ENCODE results near the gene GAL3ST3. TPM values are rescaled to one million over a fixed set of nuclear protein-coding genes. Genes with fewer than 3 reads are reported as not detected.

GAL3ST3 gene
- total and polyA plus RNA-seq, 2 donors = 0.42 TPM; not detected in 1

GRCh38 chr11:66020618-66021357, 28.2 kb downstream of the GAL3ST3 start:
- no peak overlapping the region for H3K27ac ChIP-seq (ENCODE audit: low read depth)
- H3K36me3 ChIP-seq (ENCODE audit: insufficient read depth) = no peaks in the 10 kb centered on the region
- WGBS = 81% methylated on average over 25 of the region's 25 CpGs
- no peak for DNase-seq (ENCODE audit: extremely low spot score)
- no peaks in the 10 kb centered on the region for H3K4me1 ChIP-seq (ENCODE audit: insufficient read depth)
- no peak overlapping the region for H3K4me3 ChIP-seq (ENCODE audit: low read depth, low read length)

DNA sequence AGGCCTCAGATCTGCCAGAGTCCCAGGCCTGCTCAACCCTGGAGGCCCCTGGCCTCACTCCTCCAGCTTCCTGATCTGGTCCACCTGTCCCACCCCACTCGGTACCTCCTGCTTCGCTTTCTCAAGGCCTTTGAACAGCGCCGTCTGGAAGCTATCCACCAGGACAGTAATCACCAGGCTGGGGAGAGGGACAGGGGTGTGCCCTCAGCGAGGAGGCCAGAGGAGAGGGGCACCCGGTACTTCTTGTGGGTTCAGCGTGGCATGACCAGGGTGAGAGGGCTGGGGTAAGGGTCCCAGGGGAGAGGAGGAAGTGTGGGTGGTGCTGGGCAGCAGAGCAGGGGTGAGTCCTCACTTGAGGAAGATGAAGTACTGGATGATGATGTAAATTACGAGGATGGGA, 28.7 kb downstream of the GAL3ST3 start:
- Histone ChIP-seq H3K27ac (ENCODE audit: low read depth) (no peak overlapping the region), H3K4me1 (ENCODE audit: insufficient read depth) (no peaks in the 10 kb centered on the region), H3K36me3 (ENCODE audit: insufficient read depth) (no peaks in the 10 kb centered on the region), H3K4me3 (ENCODE audit: low read depth, low read length) (no peak overlapping the region)
- WGBS = 69% methylated on average over 8 of the region's 8 CpGs
- DNase-seq (ENCODE audit: extremely low spot score) = no peak

DNA sequence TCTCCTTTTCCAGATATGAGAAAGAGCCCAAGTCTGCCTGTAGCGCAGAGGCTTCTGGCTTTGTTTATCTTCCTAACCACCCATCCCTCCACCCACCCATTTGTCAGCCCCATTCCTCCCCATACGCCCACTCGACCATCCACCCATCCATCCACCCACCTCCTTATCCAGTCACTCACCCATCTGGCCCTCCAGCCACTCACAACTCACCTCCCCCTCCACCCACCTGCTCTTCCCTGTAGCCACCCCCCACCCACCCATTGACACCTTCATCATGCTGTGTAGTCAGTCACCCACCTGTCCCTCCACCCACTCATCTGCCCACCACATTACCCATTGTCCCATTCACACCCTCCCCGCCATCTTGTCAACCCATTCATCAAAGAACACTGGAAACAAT, 31.6 kb downstream of the GAL3ST3 start:
- Histone ChIP-seq H3K4me3 (ENCODE audit: low read depth, low read length) (no peak overlapping the region), H3K36me3 (ENCODE audit: insufficient read depth) (no peaks in the 10 kb centered on the region), H3K4me1 (ENCODE audit: insufficient read depth) (no peaks in the 10 kb centered on the region), H3K27ac (ENCODE audit: low read depth) (no peak overlapping the region)
- DNase-seq (ENCODE audit: extremely low spot score) = no peak
- WGBS = 70% methylated on average over 4 of the region's 4 CpGs

- H3K4me1 ChIP-seq (ENCODE audit: insufficient read depth) = no peaks in the 10 kb centered on the region
- WGBS = 84% methylated on average over 10 of the region's 10 CpGs
- no peaks in the 10 kb centered on the region for H3K36me3 ChIP-seq (ENCODE audit: insufficient read depth)
- no peak for DNase-seq (ENCODE audit: extremely low spot score)
- H3K4me3 ChIP-seq (ENCODE audit: low read depth, low read length) = no peak overlapping the region
- H3K27ac ChIP-seq (ENCODE audit: low read depth) = no peak overlapping the region
Measured at GRCh38 chr11:66016793-66017177, 32.2 kb downstream of the GAL3ST3 start.

DNA sequence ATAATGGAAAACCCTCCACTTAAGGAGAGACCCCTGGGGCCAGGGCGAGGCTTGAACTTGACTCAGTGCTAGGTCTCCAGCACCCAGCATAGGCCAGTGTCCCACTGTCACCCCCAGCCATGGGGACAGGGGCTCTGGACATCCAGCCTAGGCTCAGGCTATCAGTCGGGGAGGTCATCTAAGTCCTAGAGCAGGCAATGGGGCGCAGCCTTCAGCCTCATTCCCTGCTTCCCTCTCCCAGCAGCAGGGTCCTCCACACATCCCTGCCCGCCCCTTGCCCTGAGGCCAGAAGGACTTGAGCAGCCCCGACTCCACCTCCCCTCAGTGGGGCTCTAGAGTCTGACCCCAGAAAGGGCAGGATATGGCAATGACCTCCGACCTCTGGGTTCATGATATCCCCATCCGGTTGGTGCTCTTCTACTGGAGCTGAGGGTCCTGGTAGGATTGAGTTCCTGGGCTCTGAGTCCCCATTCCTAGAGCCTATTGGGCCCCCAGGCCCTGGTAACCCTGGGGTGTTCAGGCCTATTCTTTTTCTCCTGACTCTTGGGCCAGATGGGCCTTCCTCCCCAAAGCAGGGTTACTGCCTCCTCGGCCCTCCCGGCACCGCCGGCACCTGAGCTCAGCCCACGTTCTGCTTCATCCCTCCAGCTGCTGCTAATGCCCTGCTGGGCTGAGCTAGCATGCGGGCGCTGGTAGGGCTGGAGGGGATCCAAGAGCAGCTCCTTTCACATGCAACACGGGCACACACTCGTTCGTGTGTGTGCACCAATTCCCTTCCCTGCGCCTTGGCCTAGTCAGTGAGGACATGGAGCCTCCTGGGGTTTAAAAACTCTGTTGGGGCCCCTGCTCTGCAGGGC, 32.8 kb downstream of the GAL3ST3 start:
- Histone ChIP-seq H3K36me3 (ENCODE audit: insufficient read depth) (no peaks in the 10 kb centered on the region), H3K27ac (ENCODE audit: low read depth) (no peak overlapping the region), H3K4me1 (ENCODE audit: insufficient read depth) (no peaks in the 10 kb centered on the region), H3K4me3 (ENCODE audit: low read depth, low read length) (no peak overlapping the region)
- WGBS = 84% methylated on average over 18 of the region's 18 CpGs
- no peak for DNase-seq (ENCODE audit: extremely low spot score)

DNA sequence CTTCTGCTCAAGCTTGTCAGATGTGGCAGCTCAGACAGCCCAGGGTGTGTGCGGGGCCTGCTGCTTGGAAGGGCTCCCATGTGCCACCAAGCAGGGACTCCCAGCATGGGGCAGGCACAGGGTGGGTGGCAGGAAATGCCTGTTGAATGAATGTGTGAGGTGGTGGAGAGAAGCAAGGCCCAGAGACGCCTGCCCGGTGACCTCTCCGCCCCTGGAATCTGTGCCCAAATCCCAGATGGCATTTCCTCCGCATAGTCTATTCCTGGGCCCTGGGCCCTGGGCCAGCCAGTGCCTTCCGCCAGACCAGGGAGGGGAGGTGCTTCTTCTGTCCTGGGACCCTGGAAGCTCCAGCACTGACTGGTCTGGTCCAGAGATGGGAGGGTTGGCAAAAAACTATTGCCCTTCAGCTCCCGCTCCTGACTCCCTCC, 33.5 kb downstream of the GAL3ST3 start:
- H3K27ac ChIP-seq (ENCODE audit: low read depth) = no peak overlapping the region
- no peaks in the 10 kb centered on the region for H3K4me1 ChIP-seq (ENCODE audit: insufficient read depth)
- no peak for DNase-seq (ENCODE audit: extremely low spot score)
- 74% methylated on average over 7 of the region's 7 CpGs for WGBS
- no peaks in the 10 kb centered on the region for H3K36me3 ChIP-seq (ENCODE audit: insufficient read depth)
- H3K4me3 ChIP-seq (ENCODE audit: low read depth, low read length) = no peak overlapping the region

GRCh38 chr11:66014804-66015453, 34.0 kb downstream of the GAL3ST3 start:
- Histone ChIP-seq H3K27ac (ENCODE audit: low read depth) (no peak overlapping the region), H3K4me1 (ENCODE audit: insufficient read depth) (no peaks in the 10 kb centered on the region), H3K36me3 (ENCODE audit: insufficient read depth) (no peaks in the 10 kb centered on the region), H3K4me3 (ENCODE audit: low read depth, low read length) (no peak overlapping the region)
- WGBS = 88% methylated on average over 6 of the region's 6 CpGs
- DNase-seq (ENCODE audit: extremely low spot score) = no peak

GRCh38 chr11:66013762-66014100, 35.2 kb downstream of the GAL3ST3 start:
- H3K4me1 ChIP-seq (ENCODE audit: insufficient read depth) = no peaks in the 10 kb centered on the region
- 63% methylated on average over 7 of the region's 7 CpGs for WGBS
- no peak overlapping the region for H3K27ac ChIP-seq (ENCODE audit: low read depth)
- no peaks in the 10 kb centered on the region for H3K36me3 ChIP-seq (ENCODE audit: insufficient read depth)
- no peak overlapping the region for H3K4me3 ChIP-seq (ENCODE audit: low read depth, low read length)
- no peak for DNase-seq (ENCODE audit: extremely low spot score)

DNA sequence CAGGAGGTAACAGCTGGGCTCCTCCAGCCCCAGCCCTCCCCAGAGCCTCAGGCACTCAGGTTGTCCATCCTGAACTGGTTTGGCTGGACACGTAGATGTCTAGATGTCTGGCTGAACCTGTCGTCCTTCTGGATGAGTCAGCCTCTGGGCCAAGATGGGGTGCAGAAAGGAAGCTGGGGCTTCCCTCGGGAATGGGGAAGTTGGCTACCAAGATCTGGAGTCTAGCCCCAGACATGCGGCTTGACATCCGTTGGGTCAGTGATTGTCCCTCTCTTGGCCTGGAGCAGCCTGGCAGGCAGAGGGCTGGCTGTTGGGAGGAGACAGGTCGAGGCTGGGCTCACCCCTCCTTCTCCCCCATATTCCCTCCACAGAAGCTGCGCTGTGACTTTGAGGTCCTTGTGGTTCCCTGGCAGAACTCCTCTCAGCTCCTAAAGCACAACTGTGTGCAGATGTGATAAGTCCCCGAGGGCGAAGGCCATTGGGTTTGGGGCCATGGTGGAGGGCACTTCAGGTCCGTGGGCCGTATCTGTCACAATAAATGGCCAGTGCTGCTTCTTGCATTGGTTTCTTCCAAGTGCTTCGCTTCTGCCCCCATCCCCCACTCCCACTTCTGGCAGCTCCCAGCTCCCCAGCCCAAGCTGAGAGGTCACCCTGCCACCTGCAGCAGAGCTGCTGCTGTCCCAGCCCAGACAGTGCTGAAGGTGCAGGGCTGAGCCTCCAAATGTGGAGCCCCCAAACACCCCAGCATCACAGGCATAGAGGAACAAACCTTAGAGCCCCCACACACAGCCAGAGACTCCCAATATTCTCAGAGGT, 35.8 kb downstream of the GAL3ST3 start:
- WGBS = 57% methylated on average over 12 of the region's 12 CpGs
- no peak overlapping the region for H3K4me3 ChIP-seq (ENCODE audit: low read depth, low read length)
- no peaks in the 10 kb centered on the region for H3K4me1 ChIP-seq (ENCODE audit: insufficient read depth)
- no peak overlapping the region for H3K27ac ChIP-seq (ENCODE audit: low read depth)
- no peak for DNase-seq (ENCODE audit: extremely low spot score)
- no peaks in the 10 kb centered on the region for H3K36me3 ChIP-seq (ENCODE audit: insufficient read depth)

- WGBS = 59% methylated on average over 12 of the region's 12 CpGs
- Histone ChIP-seq H3K36me3 (ENCODE audit: insufficient read depth) (no peaks in the 10 kb centered on the region), H3K4me3 (ENCODE audit: low read depth, low read length) (no peak overlapping the region), H3K27ac (ENCODE audit: low read depth) (no peak overlapping the region), H3K4me1 (ENCODE audit: insufficient read depth) (no peaks in the 10 kb centered on the region)
- no peak for DNase-seq (ENCODE audit: extremely low spot score)
Measured at GRCh38 chr11:66012371-66012945, 36.5 kb downstream of the GAL3ST3 start.

- Histone ChIP-seq H3K4me3 (ENCODE audit: low read depth, low read length) (no peak within 1 kb of the TSS), H3K27ac (ENCODE audit: low read depth) (no peak within 1 kb of the TSS), H3K36me3 (ENCODE audit: insufficient read depth) (no peaks in the 10 kb centered on the region), H3K4me1 (ENCODE audit: insufficient read depth) (no peaks in the 10 kb centered on the region)
- WGBS = 7% methylated on average over 61 of the region's 61 CpGs
- no peak for DNase-seq (ENCODE audit: extremely low spot score)
Measured at GRCh38 chr11:66011785-66012303, 37.1 kb downstream of the GAL3ST3 start, which contains the start of gene CST6. CST6 (plus strand) TSS chr11:66012008; CDS start chr11:66012045, 37 bp downstream.

- H3K4me1 ChIP-seq (ENCODE audit: insufficient read depth) = no peaks in the 10 kb centered on the region
- H3K4me3 ChIP-seq (ENCODE audit: low read depth, low read length) = no peak overlapping the region
- no peak for DNase-seq (ENCODE audit: extremely low spot score)
- 40% methylated on average over 14 of the region's 14 CpGs for WGBS
- no peak overlapping the region for H3K27ac ChIP-seq (ENCODE audit: low read depth)
- no peaks in the 10 kb centered on the region for H3K36me3 ChIP-seq (ENCODE audit: insufficient read depth)
Measured at GRCh38 chr11:66011239-66011784, 37.6 kb downstream of the GAL3ST3 start.
